ENCODE measurements around the gene MAPKBP1. TPM values are rescaled to one million over a fixed set of nuclear protein-coding genes. Genes with fewer than 3 reads are reported as not detected.

MAPKBP1 gene
- total and polyA plus RNA-seq, 2 of the 8 experiments (the other 6 are each of a cell fraction or from before 2014, with no cell fraction given), result 4.3 to 11.3 TPM

GRCh38 chr15:41810651-41811431, 36.6 kb downstream of the MAPKBP1 start:
- Histone ChIP-seq H3K9ac (replicated peaks in 1 of 4; ENCODE audit: extremely low read depth in 1 of 4, low read depth in 3 of 4, low read length in 3 of 4) (no peak overlapping the region), H4K91ac (replicated peaks; ENCODE audit: insufficient read length, low read length) (no peak overlapping the region), H3K27ac (ENCODE audit: low read depth, low read length) (no peak overlapping the region), H3K79me1 (ENCODE audit: low read depth, low read length) (no peaks in the 10 kb centered on the region), H3K4me1 (replicated peaks in 1 of 4; ENCODE audit: control insufficient read depth in 3 of 4, insufficient read depth in 4 of 4, low read length in 3 of 4) (peaks cover 0 to 4% (median 2%) of the 10 kb centered on the region in 4 experiments; a peak in 5 of 7 replicates), H3K4me2 (ENCODE audit: insufficient read depth in 1 of 2, low read depth in 2 of 2, low read length in 2 of 2) (no peak overlapping the region), H2BK5ac (ENCODE audit: low read depth, low read length) (no peak overlapping the region), H4K5ac (ENCODE audit: insufficient read length, low read depth, low read length) (no peak overlapping the region), H2BK20ac (ENCODE audit: low read length) (no peak overlapping the region), H3K36me3 (ENCODE audit: control insufficient read depth in 2 of 4, insufficient read depth in 4 of 4, low read length in 3 of 4) (peaks cover 0 to 2% (median 0%) of the 10 kb centered on the region in 4 experiments; a peak in 3 of 8 replicates), H3K18ac (ENCODE audit: extremely low read depth, low read length) (no peak overlapping the region), H3K79me2 (ENCODE audit: control insufficient read depth in 1 of 2, insufficient read depth in 2 of 2, low read length in 2 of 2) (no peaks in the 10 kb centered on the region), H3K23me2 (ENCODE audit: low read depth, low read length) (no peaks in the 10 kb centered on the region), H3K56ac (replicated peaks; ENCODE audit: insufficient read length, low read depth, low read length) (no peak overlapping the region), H4K8ac (ENCODE audit: extremely low read depth, insufficient read depth, low read length) (no peak overlapping the region), H3K9me3 (ENCODE audit: insufficient read depth in 2 of 2, low read depth in 1 of 2, low read length in 1 of 2) (no peaks in the 10 kb centered on the region), H3K4me3 (ENCODE audit: extremely low read depth in 1 of 4, insufficient read depth in 2 of 4, low read depth in 3 of 4, low read length in 4 of 4) (no peak overlapping the region), H3K14ac (ENCODE audit: insufficient read length) (no peak overlapping the region), H2AFZ (ENCODE audit: low read length) (no peak overlapping the region), H3K27me3 (replicated peaks in 1 of 4; ENCODE audit: control insufficient read depth in 3 of 4, extremely low read depth in 1 of 4, insufficient read depth in 3 of 4, low read length in 3 of 4) (no peaks in the 10 kb centered on the region), H3K4ac (replicated peaks; ENCODE audit: insufficient read length, low read depth, low read length) (no peak overlapping the region), H2BK12ac (ENCODE audit: low read depth, low read length) (no peak overlapping the region), H2AK5ac (ENCODE audit: low read depth, low read length) (no peak overlapping the region), H3K23ac (ENCODE audit: insufficient read length) (no peak overlapping the region), H4K20me1 (replicated peaks in 1 of 2; ENCODE audit: control insufficient read depth in 1 of 2, insufficient read depth in 2 of 2, low read length in 2 of 2) (peaks cover 0 to 1% of the 10 kb centered on the region in 2 experiments), H2BK120ac (replicated peaks; ENCODE audit: low read depth, low read length) (no peak overlapping the region), H2BK15ac (ENCODE audit: low read length) (no peak overlapping the region)
- no peak for DNase-seq (ENCODE audit: low read depth in 1 of 2, low spot score in 2 of 2)
- TF ChIP-seq CBX8 (IDR thresholded peaks at IDR 0.05; ENCODE audit: borderline replicate concordance, low read depth, low read length) (no peak), SP2 (IDR thresholded peaks at IDR 0.05; ENCODE audit: low read length) (no peak), RBBP5 (IDR thresholded peaks at IDR 0.05; ENCODE audit: borderline replicate concordance, low read depth, low read length) (no peak), SUZ12 (IDR thresholded peaks at IDR 0.05; ENCODE audit: low read length) (no peak), SIX5 (IDR thresholded peaks at IDR 0.05; ENCODE audit: low read depth, low read length) (no peak), MAX (IDR thresholded peaks at IDR 0.05) (no peak)
- FAIRE-seq, result no peak
- ChIA-PET CTCF (ENCODE audit: partially characterized antibody) (interaction anchor here (0.6 to 13.7 kb wide), 43 partner anchors 8 to 1043 kb away, joined by 3 to 283 read pairs (median 5); partner anchors contain the start of gene MAPKBP1), POLR2A (ENCODE audit: partially characterized antibody) (interaction anchor here (1.0 to 4.2 kb wide), 4 partner anchors 16 to 250 kb away, joined by 3 to 23 read pairs (median 5); partner anchors contain the start of gene MAPKBP1)
- 89% methylated on average over 5 of the region's 5 CpGs; no CpG with 5 or more reads in 1 of the 2 experiments for WGBS, 2 experiments (ENCODE audit: extremely low coverage in 1 of 2, insufficient coverage in 1 of 2, insufficient read length in 1 of 2, insufficient replicate concordance in 2 of 2, low coverage in 1 of 2, low lambda C conversion rate in 2 of 2, missing lambda C conversion rate in 1 of 2)

All from H1 (cell line).